HepG2 (cell line): ENCODE results near the gene DDX1. TPM values are rescaled to one million over a fixed set of nuclear protein-coding genes. Genes with fewer than 3 reads are reported as not detected.
A peak's percentile ranks its signal among the peaks of the same experiment; 100 is the strongest.

Source experiments
- ATAC-seq: fragments of 200-7000 bp; cut with Tn5 transposase; 3 replicates; pipeline ENCODE4 v1.9.1; 2020; ENCODE audit warnings: mild to moderate bottlenecking, moderate library complexity
- BruUV-seq: library from RNA; stranded (reverse); fragments of 400-500 nt; replicated peaks from 2 replicates; lab custom pipeline; 2021; lab: Mats Ljungman, UMichigan
- CTCF ChIA-PET: fragments of 300-600 bp; formaldehyde crosslinking; extraction: SDS; loops from one replicate; lab custom pipeline; 2021; ENCODE audit warnings: low total read pairs, inconsistent platforms, low intra/inter-chr PET ratio; lab: Yijun Ruan, JAX
- POLR2A ChIA-PET: fragments of 350-600 bp; sonication (Branson Sonifier 250); formaldehyde crosslinking; loops from one replicate; lab custom pipeline; 2020; ENCODE audit warnings: antibody characterized with exemption, inconsistent platforms; lab: Yijun Ruan, JAX
- DNase-seq: peaks from one replicate; pipeline ENCODE4 v3.0.0-alpha.2; 2015; ENCODE audit warnings: low spot score
- FAIRE-seq: peaks from 3 replicates; lab custom pipeline; 2011; peaks lifted over from hg19 to GRCh38; lab: Jason Lieb, UNC
- H2AFZ ChIP-seq: one replicate; pipeline ENCODE4 v1.6.1; 2011; ENCODE audit warnings: low read length, inconsistent platforms
- H3K27ac ChIP-seq: fragments of 300-600 bp; 3 replicates; pipeline ENCODE4 v1.8.0; 2011; ENCODE audit warnings: mixed run types, mild to moderate bottlenecking, mixed read lengths, low read length, inconsistent platforms; ENCODE audit not compliant: insufficient read depth; ENCODE audit errors: extremely low read length
- H3K27me3 ChIP-seq, 2 experiments: fragments of 200-600 bp in 1 of 2; 2 replicates in 1 of 2; 3 replicates in 1 of 2; pipeline versions ENCODE4 v1.6.0 to v1.8.0; 2011; ENCODE audit warnings: low read length in 2 of 2, mild to moderate bottlenecking in 2 of 2, moderate library complexity in 2 of 2, inconsistent platforms in 1 of 2; ENCODE audit not compliant: insufficient read depth in 2 of 2, control insufficient read depth in 1 of 2
- H3K36me3 ChIP-seq, 2 experiments: fragments of 200-600 bp in 1 of 2; replicated peaks in 1 of 2; 2 replicates in 1 of 2; 3 replicates in 1 of 2; pipeline versions ENCODE4 v1.5.1 to v1.8.0; 2011; ENCODE audit warnings: low read length in 2 of 2, inconsistent platforms in 1 of 2; ENCODE audit not compliant: insufficient read depth in 2 of 2, control insufficient read depth in 1 of 2
- H3K4me1 ChIP-seq: 2 replicates; pipeline ENCODE4 v1.5.1; 2012; ENCODE audit warnings: low read length, inconsistent platforms; ENCODE audit not compliant: insufficient read depth
- H3K4me2 ChIP-seq: 2 replicates; pipeline ENCODE4 v1.6.0; 2011; ENCODE audit warnings: low read depth, low read length, inconsistent platforms
- H3K4me3 ChIP-seq, 3 experiments: fragments of 200-600 bp in 1 of 3; sonication (generic), shearing (Covaris generic) in 1 of 3; replicated peaks in 1 of 3; 2 replicates each; pipeline ENCODE4 v1.5.1; 2011 to 2016; ENCODE audit warnings: low read length in 3 of 3, inconsistent platforms in 2 of 3, low read depth in 2 of 3, mild to moderate bottlenecking in 2 of 3, control low read depth in 1 of 3, mixed read lengths in 1 of 3; ENCODE audit not compliant: insufficient read depth in 1 of 3
- H3K79me2 ChIP-seq: one replicate; pipeline ENCODE4 v1.6.1; 2011; ENCODE audit warnings: low read length, inconsistent platforms; ENCODE audit not compliant: insufficient read depth
- H3K9ac ChIP-seq: 2 replicates; pipeline ENCODE4 v1.6.0; 2011; ENCODE audit warnings: mild to moderate bottlenecking, low read depth, low read length, inconsistent platforms; ENCODE audit not compliant: insufficient read depth
- H3K9me3 ChIP-seq: 2 replicates; pipeline ENCODE4 v1.5.1; 2012; ENCODE audit warnings: mild to moderate bottlenecking, low read length
- H4K20me1 ChIP-seq: 2 replicates; pipeline ENCODE4 v1.6.0; 2011; ENCODE audit warnings: inconsistent platforms, mild to moderate bottlenecking, low read length, moderate library complexity; ENCODE audit not compliant: insufficient read depth
- CREB3 ChIP-seq: sonication (generic); formaldehyde crosslinking; IDR thresholded peaks from 2 replicates; pipeline ENCODE4 v1.5.0; 2020; ENCODE audit warnings: missing genetic modification reagents
- HNRNPK ChIP-seq: fragments of 200-400 bp; formaldehyde crosslinking; IDR thresholded peaks from 2 replicates; pipeline ENCODE4 v1.6.1; 2018; ENCODE audit warnings: low read length, low read depth, moderate library complexity, mild to moderate bottlenecking; ENCODE audit not compliant: poor library complexity, severe bottlenecking
- ZBTB10 ChIP-seq: sonication (generic); formaldehyde crosslinking; IDR thresholded peaks from 2 replicates; pipeline ENCODE4 v1.4.0; 2020; ENCODE audit warnings: missing genetic modification reagents, borderline replicate concordance
- ZNF292 ChIP-seq: sonication (generic); formaldehyde crosslinking; IDR thresholded peaks from 2 replicates; pipeline ENCODE4 v1.8.1; 2022; ENCODE audit warnings: mild to moderate bottlenecking, low read depth, missing genetic modification reagents, borderline replicate concordance
- ZNF660 ChIP-seq: sonication (generic); formaldehyde crosslinking; IDR thresholded peaks from 2 replicates; pipeline ENCODE4 v1.5.1; 2020; ENCODE audit warnings: mild to moderate bottlenecking, low read depth, missing genetic modification reagents, borderline replicate concordance
- ZNF7 ChIP-seq: IDR thresholded peaks from 2 replicates; pipeline ENCODE4 v1.6.1; 2016; ENCODE audit warnings: missing biosample characterization, missing genetic modification reagents
- ZSCAN9 ChIP-seq: IDR thresholded peaks from 2 replicates; pipeline ENCODE4 v1.6.1; 2016; ENCODE audit warnings: borderline replicate concordance
- WGBS: methylation state at CpG from one replicate; pipeline ENCODE4 v1.1.6; 2017; ENCODE audit warnings: low lambda C conversion rate; 5-methylcytosine and 5-hydroxymethylcytosine counted together
- in situ Hi-C: cut with HindIII; loops from 2 replicates; pipeline ENCODE4 v1.10.0; 2017; ENCODE audit warnings: low pct_unique_long_range_greater_than_20kb; ENCODE audit not compliant: extremely low pct_ligation_motif_present
- intact Hi-C: fragments of 100-400 bp; cut with micrococcal nuclease; formaldehyde crosslinking; loops from one replicate; pipeline ENCODE4 v1.10.0; 2022; ENCODE audit not compliant: unreplicated experiment
- polyA plus RNA-seq, 8 experiments: library from polyadenylated mRNA; depleted of rRNA in 3 of 8; stranded (reverse) in 7 of 8; unstranded in 1 of 8; fragments of >200 nt; fragmentation: Illumina TruSeq in 4 of 8; extraction: Trizol in 4 of 8; gene quantifications; 2 replicates each; pipeline versions ENCODE4 v1.2.1 to v1.2.3, GENCODE V29; 2011 to 2016; ENCODE audit warnings: low read depth in 4 of 8, missing spikeins in 1 of 8, mixed read lengths in 1 of 8; ENCODE audit not compliant: insufficient read depth in 1 of 8
- total RNA-seq, 5 experiments: library from RNA; depleted of rRNA; stranded (reverse); fragments of >200 nt; fragmentation: Illumina TruSeq; extraction: Trizol; gene quantifications; 2 replicates each; pipeline ENCODE4 v1.2.3, GENCODE V29; 2016; ENCODE audit warnings: low read depth in 1 of 5

Gene DDX1
- total and polyA plus RNA-seq, 2 of the 13 experiments (the other 11 are each of a cell fraction or from before 2014, with no cell fraction given) = 81.6 to 130 TPM

GRCh38 chr2:15553519-15553918 lies 38.1 kb upstream of the DDX1 start (continued):
- TF ChIP-seq ZBTB10 (CRISPR knock-in tag) = no peak
- TF ChIP-seq, all 625 proteins: peak for 3

GRCh38 chr2:15553951-15554350 lies 37.7 kb upstream of the DDX1 start:
- POLR2A ChIA-PET = no interaction called here
- Histone ChIP-seq H4K20me1 (no peaks in the 10 kb centered on the region), H3K27me3 (no peaks in the 10 kb centered on the region), H2AFZ (no peak overlapping the region), H3K9me3 (no peaks in the 10 kb centered on the region), H3K27ac (no peak overlapping the region), H3K36me3 (peaks cover 5 to 23% of the 10 kb centered on the region in 2 experiments), H3K4me3 (no peak overlapping the region), H3K9ac (no peak overlapping the region), H3K4me1 (peaks cover 17% of the 10 kb centered on the region), H3K79me2 (peaks cover 26% of the 10 kb centered on the region), H3K4me2 (no peak overlapping the region)
- no peak for ATAC-seq
- CTCF ChIA-PET = no interaction called here
- TF ChIP-seq ZNF660 (CRISPR knock-in tag) (no peak), CREB3 (CRISPR knock-in tag) (no peak), ZNF7 (no peak), HNRNPK (peak; percentile 88), ZNF292 (CRISPR knock-in tag) (no peak), ZSCAN9 (CRISPR knock-in tag) (no peak)
- intact Hi-C loops = no loop called here
- no TSS peak for BruUV-seq
- in situ Hi-C loops = no loop called here
- no peak for DNase-seq
- no peak for FAIRE-seq
- WGBS = 91% methylated on average over 3 of the region's 3 CpGs
